T-helper 17 cell (primary cell): Measurements from ENCODE around the gene PRR9. TPM values are rescaled to one million over a fixed set of nuclear protein-coding genes. Genes with fewer than 3 reads are reported as not detected.
"Not testable (repeated sequence)": the region's sequence is repeated elsewhere in the genome, so short reads cannot be mapped to it uniquely, and the experiment has no call there.

ENCODE experiments used
- ATAC-seq: fragments of 150-1000 bp; cut with Tn5 transposase; 2 replicates; pipeline ENCODE4 v1.10.0; 2021; ENCODE audit warnings: mild to moderate bottlenecking, moderate library complexity
- DNase-seq, 3 donors: peaks; one replicate each; pipeline versions ENCODE4 v3.0.0 to v3.0.0-alpha.2; 2020 to 2021
- H3K9me3 ChIP-seq: one replicate; pipeline ENCODE4 v1.7.0; 2013; ENCODE audit warnings: low read length, mild to moderate bottlenecking; ENCODE audit not compliant: control insufficient read depth, poor library complexity, severe bottlenecking
- H3K27ac Mint-ChIP-seq: one replicate; pipeline ENCODE4 v1.8.0; 2022; ENCODE audit warnings: mild to moderate bottlenecking, moderate library complexity, mixed read lengths
- H3K27me3 Mint-ChIP-seq: one replicate; pipeline ENCODE4 v1.8.0; 2022; ENCODE audit warnings: mixed read lengths
- H3K36me3 Mint-ChIP-seq: one replicate; pipeline ENCODE4 v1.8.0; 2022; ENCODE audit warnings: low read depth, mixed read lengths
- H3K4me1 Mint-ChIP-seq: one replicate; pipeline ENCODE4 v1.8.0; 2022; ENCODE audit warnings: mild to moderate bottlenecking, mixed read lengths
- H3K4me3 Mint-ChIP-seq: one replicate; pipeline ENCODE4 v1.8.0; 2022; ENCODE audit warnings: mild to moderate bottlenecking, moderate library complexity, mixed read lengths
- total RNA-seq, 4 donors: library from RNA in 2 of 4; stranded (reverse) in 2 of 4; gene quantifications; one replicate each; pipeline ENCODE4 v1.2.3 and lab custom pipeline; 2022 to 2026

Gene PRR9
- not detected for total RNA-seq
- 0 reads per million in 2 donors for total RNA-seq (lab: John Stamatoyannopoulos, UW)

DNA sequence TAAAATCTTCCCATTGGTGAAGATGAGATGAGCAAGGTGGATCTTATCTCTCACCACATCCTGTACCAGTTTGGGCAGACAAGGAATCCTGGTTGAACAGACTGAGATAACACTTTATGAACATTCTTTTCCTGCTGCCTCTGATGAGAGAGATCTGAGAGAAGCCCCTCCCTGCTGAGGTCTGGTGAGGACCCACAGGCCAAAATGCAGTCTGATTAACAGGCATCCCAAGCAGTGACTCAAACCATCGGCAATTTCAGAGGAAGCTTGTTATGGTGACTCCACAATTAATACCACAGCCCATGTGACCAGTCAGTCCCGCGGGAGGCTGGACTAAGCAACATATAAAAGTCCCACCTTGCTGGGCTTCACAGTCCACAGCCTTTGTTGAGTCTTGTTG lies at the start of gene PRR9:
Gene PRR9 (plus strand): TSS at position 373 of the 400 bp plus-strand sequence. CDS start 561 bp downstream, outside the sequence.
- DNase-seq (no peak), ATAC-seq (no peak)
- Mint-ChIP-seq H3K4me1 (peaks cover 11% of the 10 kb centered on the region), H3K36me3 (no peaks in the 10 kb centered on the region), H3K27ac (no peak within 1 kb of the TSS), H3K27me3 (peaks cover 42% of the 10 kb centered on the region), H3K4me3 (no peak within 1 kb of the TSS)
- no peaks in the 10 kb centered on the region for H3K9me3 ChIP-seq

GRCh38 chr1:153168686-153169085 lies 48.7 kb upstream of the PRR9 start:
- Mint-ChIP-seq H3K36me3 (no peaks in the 10 kb centered on the region), H3K4me3 (no peak overlapping the region), H3K27ac (no peak overlapping the region), H3K27me3 (peaks cover 60% of the 10 kb centered on the region), H3K4me1 (no peaks in the 10 kb centered on the region)
- no peaks in the 10 kb centered on the region for H3K9me3 ChIP-seq
- no peak for ATAC-seq
- DNase-seq = no peak

GRCh38 chr1:153174624-153175023 lies 42.8 kb upstream of the PRR9 start:
- DNase-seq (no peak), ATAC-seq (no peak)
- Mint-ChIP-seq H3K36me3 (no peaks in the 10 kb centered on the region), H3K27ac (no peak overlapping the region), H3K4me1 (no peaks in the 10 kb centered on the region), H3K4me3 (no peak overlapping the region), H3K27me3 (peaks cover 53% of the 10 kb centered on the region)
- H3K9me3 ChIP-seq = no peaks in the 10 kb centered on the region

- peaks cover 49% of the 10 kb centered on the region for H3K27me3 Mint-ChIP-seq
- no peak overlapping the region for H3K4me3 Mint-ChIP-seq
- ATAC-seq = no peak
- no peaks in the 10 kb centered on the region for H3K9me3 ChIP-seq
- H3K27ac Mint-ChIP-seq = no peak overlapping the region
- no peak for DNase-seq
- H3K4me1 Mint-ChIP-seq = no peaks in the 10 kb centered on the region
- H3K36me3 Mint-ChIP-seq = no peaks in the 10 kb centered on the region
Measured at GRCh38 chr1:153178922-153179321, 38.5 kb upstream of the PRR9 start.

DNA sequence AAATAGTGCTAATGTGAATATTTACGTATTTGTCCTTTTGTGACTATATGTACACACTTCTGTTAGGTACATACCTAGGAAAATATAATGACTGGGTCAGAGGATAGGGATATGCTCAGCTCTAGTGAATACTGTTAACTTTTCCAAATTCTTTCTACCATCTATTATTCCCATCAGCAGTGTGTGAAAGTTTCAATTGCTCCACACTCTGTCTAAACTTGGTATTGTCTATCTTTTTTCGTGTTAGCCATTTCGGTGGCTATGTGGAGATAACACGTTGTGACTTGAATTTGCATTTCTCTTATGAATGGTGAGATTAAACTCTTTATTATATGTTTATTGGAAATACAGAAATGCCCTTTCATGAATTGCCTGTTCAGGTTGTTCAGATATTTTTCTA lies 36.8 kb upstream of the PRR9 start:
- no peak overlapping the region for H3K4me3 Mint-ChIP-seq
- ATAC-seq (no peak), DNase-seq (no peak)
- no peaks in the 10 kb centered on the region for H3K36me3 Mint-ChIP-seq
- H3K27me3 Mint-ChIP-seq = peaks cover 40% of the 10 kb centered on the region
- H3K4me1 Mint-ChIP-seq = no peaks in the 10 kb centered on the region
- H3K27ac Mint-ChIP-seq = no peak overlapping the region
- H3K9me3 ChIP-seq = no peaks in the 10 kb centered on the region

- not testable (repeated sequence) for DNase-seq, ATAC-seq, H3K4me1 Mint-ChIP-seq, H3K9me3 ChIP-seq, H3K36me3 Mint-ChIP-seq, H3K27ac Mint-ChIP-seq, H3K4me3 Mint-ChIP-seq
- H3K27me3 Mint-ChIP-seq = peaks cover 42% of the 10 kb centered on the region
Measured at GRCh38 chr1:153188301-153188700, 29.1 kb upstream of the PRR9 start.

GRCh38 chr1:153190373-153190772 lies 27.0 kb upstream of the PRR9 start:
- DNase-seq (no peak), ATAC-seq (no peak)
- no peak overlapping the region for H3K4me3 Mint-ChIP-seq
- no peaks in the 10 kb centered on the region for H3K36me3 Mint-ChIP-seq
- peaks cover 63% of the 10 kb centered on the region for H3K27me3 Mint-ChIP-seq
- no peaks in the 10 kb centered on the region for H3K9me3 ChIP-seq
- H3K27ac Mint-ChIP-seq = no peak overlapping the region
- no peaks in the 10 kb centered on the region for H3K4me1 Mint-ChIP-seq

DNA sequence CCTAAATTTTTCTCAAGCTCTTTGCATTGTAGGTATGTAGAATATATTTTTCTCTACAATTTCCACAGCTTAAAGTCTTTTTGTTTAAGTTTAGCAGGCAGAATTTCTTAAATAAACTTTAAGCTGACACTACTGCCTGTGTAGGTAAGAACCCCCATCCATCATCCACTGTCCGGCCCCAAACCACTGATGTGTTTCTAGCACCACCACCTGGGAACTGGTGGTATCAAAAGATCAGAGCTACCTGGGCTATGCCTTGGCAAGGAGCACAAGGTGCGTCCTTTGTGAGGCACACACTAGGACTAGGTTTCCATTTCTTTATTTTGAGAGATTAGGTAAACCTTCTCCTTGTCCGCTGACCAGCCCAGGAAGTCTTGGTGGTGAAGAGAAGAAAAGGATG lies 24.7 kb upstream of the PRR9 start:
- H3K36me3 Mint-ChIP-seq = no peaks in the 10 kb centered on the region
- ATAC-seq = no peak
- peaks cover 83% of the 10 kb centered on the region for H3K27me3 Mint-ChIP-seq
- no peaks in the 10 kb centered on the region for H3K4me1 Mint-ChIP-seq
- no peaks in the 10 kb centered on the region for H3K9me3 ChIP-seq
- no peak overlapping the region for H3K4me3 Mint-ChIP-seq
- H3K27ac Mint-ChIP-seq = no peak overlapping the region
- DNase-seq = no peak

DNA sequence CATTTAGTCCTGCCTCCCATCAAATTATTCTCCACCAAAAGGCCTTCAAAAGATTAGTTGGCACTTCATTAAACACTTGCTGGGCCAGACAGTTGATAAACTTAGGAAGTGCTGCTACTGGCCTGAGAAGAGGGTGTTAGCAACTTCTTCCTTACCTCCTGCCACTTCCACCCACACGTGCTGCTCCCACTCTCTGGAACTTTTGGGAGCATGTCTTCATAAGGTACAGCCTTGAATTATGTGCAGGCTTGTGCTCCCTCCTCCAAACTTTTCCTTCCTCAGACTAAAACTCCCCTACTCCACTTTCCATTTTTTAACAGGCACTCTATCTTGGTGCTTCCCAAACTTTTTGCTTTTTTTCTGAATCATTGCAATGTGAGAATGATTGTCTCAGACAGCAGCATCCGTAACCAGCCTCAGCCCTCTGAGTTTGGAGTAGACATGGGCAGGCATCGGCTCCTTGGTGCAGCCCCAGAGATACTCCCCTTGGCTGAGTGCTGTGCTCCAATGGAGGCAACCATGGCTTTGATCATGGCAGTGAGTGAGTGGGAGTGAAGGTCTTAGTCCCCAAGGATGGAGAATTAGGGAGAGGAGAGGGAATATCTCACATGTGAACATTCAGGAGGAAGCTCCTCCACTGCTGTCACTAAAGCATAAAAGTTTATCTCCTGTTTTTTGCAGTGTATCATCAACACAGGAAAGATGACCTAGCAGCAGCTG lies 22.9 kb upstream of the PRR9 start:
- no peaks in the 10 kb centered on the region for H3K4me1 Mint-ChIP-seq
- no peak overlapping the region for H3K4me3 Mint-ChIP-seq
- ATAC-seq = no peak
- DNase-seq = no peak
- H3K27me3 Mint-ChIP-seq = peaks cover 91% of the 10 kb centered on the region
- no peaks in the 10 kb centered on the region for H3K9me3 ChIP-seq
- peaks cover 3% of the 10 kb centered on the region for H3K36me3 Mint-ChIP-seq
- no peak overlapping the region for H3K27ac Mint-ChIP-seq

GRCh38 chr1:153195216-153195615 lies 22.2 kb upstream of the PRR9 start:
- Mint-ChIP-seq H3K27me3 (peaks cover 88% of the 10 kb centered on the region), H3K36me3 (peaks cover 3% of the 10 kb centered on the region), H3K4me3 (no peak overlapping the region), H3K27ac (no peak overlapping the region), H3K4me1 (no peaks in the 10 kb centered on the region)
- ATAC-seq (no peak), DNase-seq (no peak)
- no peaks in the 10 kb centered on the region for H3K9me3 ChIP-seq

DNA sequence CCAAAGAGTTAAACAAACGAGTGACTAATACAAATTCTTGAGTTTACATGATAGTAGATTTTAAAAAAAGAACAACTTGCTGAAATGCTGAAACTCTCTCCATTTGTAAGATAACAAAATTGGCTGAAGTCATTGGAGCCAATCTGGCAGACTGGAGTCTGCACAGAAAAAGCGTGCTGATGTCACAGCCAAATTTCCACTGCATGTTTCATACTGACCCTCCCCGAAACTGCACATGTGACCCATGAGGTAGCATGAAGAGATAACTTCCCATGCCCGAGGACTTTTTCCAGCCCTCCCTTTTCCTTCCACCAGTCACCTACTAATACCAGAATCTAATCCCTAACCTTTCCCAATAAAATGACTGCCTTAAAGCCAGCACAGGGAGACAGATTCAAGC lies 15.4 kb upstream of the PRR9 start:
- ATAC-seq (no peak), DNase-seq (no peak)
- H3K36me3 Mint-ChIP-seq = peaks cover 3% of the 10 kb centered on the region
- no peak overlapping the region for H3K27ac Mint-ChIP-seq
- peaks cover 61% of the 10 kb centered on the region for H3K27me3 Mint-ChIP-seq
- no peaks in the 10 kb centered on the region for H3K4me1 Mint-ChIP-seq
- no peak overlapping the region for H3K4me3 Mint-ChIP-seq
- H3K9me3 ChIP-seq = no peaks in the 10 kb centered on the region

- no peak for DNase-seq
- Mint-ChIP-seq H3K27me3 (peaks cover 55% of the 10 kb centered on the region), H3K27ac (no peak within 1 kb of the TSS), H3K36me3 (peaks cover 3% of the 10 kb centered on the region), H3K4me3 (no peak within 1 kb of the TSS), H3K4me1 (no peaks in the 10 kb centered on the region)
- no peaks in the 10 kb centered on the region for H3K9me3 ChIP-seq
- no peak for ATAC-seq
Measured at GRCh38 chr1:153203130-153203529, 14.3 kb upstream of the PRR9 start, which contains the start of gene LELP1. LELP1 (plus strand) TSS chr1:153203430; CDS start chr1:153204708, 1,278 bp downstream.

DNA sequence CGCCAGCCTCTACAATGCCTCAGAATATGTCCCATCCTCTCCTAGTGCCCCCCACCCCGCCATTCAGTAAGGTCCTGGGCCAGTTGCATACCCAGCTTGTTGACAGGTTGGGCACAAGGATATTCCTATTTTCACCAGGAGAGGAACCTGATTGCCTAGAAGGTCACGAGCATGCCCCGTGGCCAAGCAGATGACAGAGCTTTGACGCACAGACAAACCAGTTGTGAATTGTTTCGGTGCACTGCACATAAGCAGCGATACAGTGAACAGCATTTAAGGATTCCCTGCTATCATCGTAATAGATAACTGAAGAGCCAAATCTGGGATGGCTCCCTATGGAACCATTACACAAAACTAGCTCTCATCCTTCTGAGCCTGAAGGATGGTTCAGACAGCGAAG lies 10.8 kb upstream of the PRR9 start:
- H3K9me3 ChIP-seq = no peaks in the 10 kb centered on the region
- no peak for ATAC-seq
- peaks cover 56% of the 10 kb centered on the region for H3K27me3 Mint-ChIP-seq
- DNase-seq = no peak
- H3K4me1 Mint-ChIP-seq = no peaks in the 10 kb centered on the region
- peaks cover 3% of the 10 kb centered on the region for H3K36me3 Mint-ChIP-seq
- no peak overlapping the region for H3K27ac Mint-ChIP-seq
- H3K4me3 Mint-ChIP-seq = no peak overlapping the region

- Mint-ChIP-seq H3K4me3 (no peak overlapping the region), H3K4me1 (no peaks in the 10 kb centered on the region), H3K27me3 (peaks cover 57% of the 10 kb centered on the region), H3K27ac (no peak overlapping the region), H3K36me3 (peaks cover 3% of the 10 kb centered on the region)
- ATAC-seq (no peak), DNase-seq (no peak)
- H3K9me3 ChIP-seq = no peaks in the 10 kb centered on the region
Measured at GRCh38 chr1:153210206-153210605, 7.2 kb upstream of the PRR9 start.
